ENCODE results near the gene MSL3B.

Gene MSL3B

GRCh38 chr2:233851169-233851568 is 17.0 kb downstream of the MSL3B start:
- no peak for DNase-seq

- no peak for DNase-seq
These were observed 17.4 kb downstream of the MSL3B start for GRCh38 chr2:233850745-233851144.

- no peak for DNase-seq
These were observed 18.4 kb downstream of the MSL3B start for GRCh38 chr2:233849607-233850271.

GRCh38 chr2:233848276-233848675 is 19.9 kb downstream of the MSL3B start:
- no peak for DNase-seq

GRCh38 chr2:233847248-233847898 is 20.8 kb downstream of the MSL3B start:
- DNase-seq: no peak

DNA sequence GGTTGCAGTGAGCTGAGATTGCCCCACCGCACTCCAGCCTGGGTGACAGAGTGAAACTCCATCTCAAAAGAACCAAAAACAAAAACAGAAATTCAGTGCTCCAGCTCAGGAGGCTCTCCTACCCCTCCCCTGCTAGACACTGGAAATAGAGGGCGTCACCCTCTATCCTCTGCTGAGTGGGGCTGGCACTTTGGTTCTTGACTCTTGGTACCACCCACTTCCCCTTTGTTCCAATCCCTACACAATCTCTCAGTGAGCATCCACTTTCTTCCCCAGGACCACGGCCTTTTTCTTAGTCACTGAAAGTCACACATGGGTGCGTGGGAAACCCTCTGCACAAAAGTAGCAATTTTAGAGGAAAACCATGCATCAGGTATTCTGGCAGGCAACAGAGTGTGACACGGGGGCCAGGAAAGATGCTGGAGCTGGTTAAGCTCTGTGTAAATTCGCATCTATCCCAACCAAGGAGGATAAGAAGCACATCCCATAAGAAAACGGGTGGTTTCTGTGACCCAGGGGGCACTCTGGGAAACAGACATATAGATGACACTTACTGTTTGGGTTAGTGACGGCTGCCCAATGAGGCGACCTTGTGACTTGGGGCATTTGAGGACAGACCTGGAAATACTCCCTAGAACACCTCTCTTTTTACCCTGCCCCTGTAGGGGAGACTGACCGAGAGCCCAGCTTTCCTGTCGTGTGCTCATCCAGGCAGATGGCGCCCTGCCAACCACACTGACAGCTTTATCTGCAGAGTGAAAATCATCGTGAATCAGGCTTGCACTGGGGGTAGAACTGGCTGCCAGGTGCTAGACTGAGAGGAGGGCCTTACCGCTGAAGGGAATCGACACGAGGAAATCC is 21.6 kb downstream of the MSL3B start:
- no peak for DNase-seq

- DNase-seq: no peak
These were observed 22.7 kb downstream of the MSL3B start for GRCh38 chr2:233845301-233846060.

DNA sequence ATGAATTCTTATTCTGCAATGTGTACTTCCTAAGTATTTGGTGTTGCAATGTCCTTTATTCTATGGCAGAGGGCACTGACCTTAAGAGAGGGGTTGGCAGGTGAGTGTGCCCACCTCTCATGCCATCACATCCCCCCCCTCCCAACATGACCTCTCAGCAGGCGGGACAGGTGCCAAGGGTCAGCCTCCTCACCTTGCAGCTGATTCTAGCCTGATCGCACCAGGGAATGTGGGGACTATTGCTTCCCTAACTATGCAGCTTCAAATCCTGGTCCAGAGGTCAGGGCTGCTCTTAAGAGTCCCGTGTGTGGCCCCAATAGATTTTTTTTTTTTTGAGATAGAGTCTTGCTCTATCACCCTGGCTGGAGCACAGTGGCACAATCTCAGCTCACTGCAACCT is 23.4 kb downstream of the MSL3B start:
- no peak for DNase-seq

GRCh38 chr2:233844064-233844807 is 23.9 kb downstream of the MSL3B start:
- DNase-seq: no peak

GRCh38 chr2:233841183-233841582 is 27.0 kb downstream of the MSL3B start:
- no peak for DNase-seq

- no peak for DNase-seq
These were observed 27.7 kb downstream of the MSL3B start for GRCh38 chr2:233840520-233840919.

DNA sequence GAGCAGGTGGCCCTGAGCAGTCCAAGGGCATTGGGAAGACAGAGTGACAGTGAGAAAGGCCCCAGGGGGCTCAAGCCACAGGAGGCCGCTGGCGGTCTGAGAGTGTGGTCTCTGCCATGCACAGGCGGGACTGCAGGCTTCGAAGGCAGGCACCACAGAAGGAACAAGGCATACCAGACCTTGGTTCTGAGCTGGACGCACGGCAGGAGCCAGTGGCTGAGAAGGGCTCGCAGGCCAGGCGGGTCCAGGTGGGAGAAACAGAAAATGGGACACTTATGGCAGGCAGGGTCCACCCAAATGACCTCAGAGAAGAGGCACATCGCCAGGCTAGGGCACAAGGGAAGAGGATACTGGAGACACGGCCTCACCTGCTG is 28.8 kb downstream of the MSL3B start:
- no peak for DNase-seq

DNA sequence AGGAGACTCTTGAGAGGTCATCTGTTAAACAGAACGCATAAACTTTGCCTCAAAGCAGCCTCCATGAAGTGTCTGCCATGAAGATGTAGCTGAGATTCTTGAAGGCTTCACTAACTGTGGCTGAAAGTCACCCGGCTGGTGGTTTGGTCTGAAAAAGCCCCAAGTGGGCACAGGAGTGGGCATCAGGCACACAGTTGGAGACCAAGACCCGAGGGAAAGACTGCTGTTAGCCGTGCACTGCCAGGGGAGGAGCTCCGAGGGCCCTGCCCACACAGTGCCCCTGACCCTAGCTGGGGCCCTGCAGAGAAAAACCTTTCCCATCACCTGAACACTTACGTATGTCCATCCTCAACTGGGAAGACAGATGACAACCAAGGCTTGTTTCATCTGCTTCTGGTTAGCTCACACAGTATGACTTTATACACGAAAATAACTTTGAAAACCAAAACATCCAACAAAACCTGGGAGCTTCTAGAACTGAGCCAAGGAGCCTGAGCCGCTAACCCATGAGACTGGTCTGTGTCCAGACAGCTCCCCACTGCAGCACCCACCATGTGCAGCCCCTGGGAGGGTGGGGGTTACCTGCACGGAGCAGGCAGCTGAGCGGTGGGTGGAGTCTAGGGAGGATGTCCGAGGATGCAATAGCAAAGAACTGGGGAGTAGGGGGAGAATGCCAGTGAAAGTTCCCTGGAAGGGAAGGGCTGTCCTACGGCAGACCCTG is 29.3 kb downstream of the MSL3B start:
- DNase-seq: no peak

DNA sequence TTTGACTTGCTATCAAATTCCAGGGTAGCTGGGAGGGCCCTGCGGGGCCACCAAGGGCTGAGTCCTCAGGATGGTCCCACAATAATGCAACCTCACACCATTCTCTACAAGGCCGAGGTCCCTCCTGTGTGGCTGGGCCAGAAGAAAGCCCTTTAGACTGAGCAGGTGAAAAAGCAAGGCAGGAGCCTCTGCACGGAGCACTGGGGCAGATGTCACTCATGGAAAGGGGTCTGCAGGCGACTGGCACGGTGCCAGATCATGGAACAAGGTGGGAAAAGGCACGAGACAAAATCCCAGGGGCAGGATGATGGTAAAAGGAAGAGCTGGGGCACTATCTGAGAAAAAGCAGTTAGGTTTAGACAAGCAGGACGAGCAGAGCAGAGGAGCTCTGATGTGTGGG is 29.9 kb downstream of the MSL3B start:
- DNase-seq: no peak

- DNase-seq: no peak
These were observed 30.4 kb downstream of the MSL3B start for GRCh38 chr2:233837694-233838229.

- DNase-seq: no peak
These were observed 31.8 kb downstream of the MSL3B start for GRCh38 chr2:233836359-233836758.

DNA sequence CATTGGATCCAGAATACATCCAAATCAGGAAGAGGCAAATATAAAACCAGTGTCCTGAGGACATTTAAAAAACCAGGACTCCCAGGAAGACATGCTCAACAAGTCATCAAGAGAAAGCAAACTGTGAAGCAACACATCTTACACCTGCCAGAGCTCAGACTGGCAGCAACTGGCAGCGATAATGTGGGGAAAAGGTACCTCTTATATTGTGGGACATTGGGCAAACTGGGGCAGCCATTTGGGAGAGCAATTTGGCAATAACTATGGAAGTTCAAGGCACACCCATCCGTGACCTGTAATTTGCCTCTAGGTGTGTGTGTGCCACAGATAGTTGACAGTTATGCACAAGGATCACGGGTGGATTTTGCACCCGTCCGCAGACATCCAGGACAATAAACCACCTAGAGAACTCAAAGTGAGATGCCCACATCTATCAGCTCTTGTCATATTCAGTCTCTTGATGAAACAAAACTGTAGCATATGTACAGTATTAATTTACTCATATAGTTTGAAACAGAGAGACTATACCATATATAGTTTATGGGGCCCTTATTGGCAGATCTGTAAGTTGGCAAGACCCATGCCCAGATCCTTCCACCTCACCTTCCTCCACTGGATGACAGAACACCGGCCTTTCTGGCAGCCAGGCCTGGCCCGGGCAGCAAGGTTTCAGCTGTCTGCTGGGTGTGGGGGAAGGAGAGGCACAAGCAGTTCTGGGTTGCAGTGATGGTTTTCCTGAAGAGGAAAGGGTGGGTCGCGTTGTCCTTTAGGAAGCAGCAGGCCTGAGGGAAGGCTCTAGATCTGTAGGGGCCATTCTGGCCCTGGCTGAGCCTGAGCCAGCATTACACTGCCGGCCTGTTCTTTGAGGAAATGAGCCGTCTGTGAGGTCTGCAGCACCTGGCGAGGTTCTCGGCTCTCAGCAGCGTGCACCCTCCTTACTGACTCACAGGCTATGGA is 32.7 kb downstream of the MSL3B start:
- no peak for DNase-seq

DNA sequence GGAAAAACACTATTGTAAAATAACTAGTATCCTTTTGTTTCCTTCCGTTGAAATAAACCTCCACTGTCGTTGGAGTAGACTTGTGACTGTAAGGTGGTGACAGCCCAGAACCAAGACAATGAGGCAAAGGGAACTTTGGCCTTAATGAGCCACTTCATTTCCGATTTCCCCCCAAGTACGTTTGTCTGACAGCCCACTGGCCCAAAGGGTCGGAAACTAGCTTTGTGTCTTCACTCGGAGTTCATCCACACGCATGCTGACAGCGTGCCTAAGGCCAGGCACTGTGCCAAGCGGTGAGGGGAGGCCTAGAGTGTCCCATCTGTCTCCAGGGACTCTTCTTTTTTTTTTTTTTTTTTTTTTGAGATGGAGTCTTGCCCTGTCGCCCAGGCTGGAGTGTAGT is 34.8 kb downstream of the MSL3B start:
- DNase-seq: no peak

DNA sequence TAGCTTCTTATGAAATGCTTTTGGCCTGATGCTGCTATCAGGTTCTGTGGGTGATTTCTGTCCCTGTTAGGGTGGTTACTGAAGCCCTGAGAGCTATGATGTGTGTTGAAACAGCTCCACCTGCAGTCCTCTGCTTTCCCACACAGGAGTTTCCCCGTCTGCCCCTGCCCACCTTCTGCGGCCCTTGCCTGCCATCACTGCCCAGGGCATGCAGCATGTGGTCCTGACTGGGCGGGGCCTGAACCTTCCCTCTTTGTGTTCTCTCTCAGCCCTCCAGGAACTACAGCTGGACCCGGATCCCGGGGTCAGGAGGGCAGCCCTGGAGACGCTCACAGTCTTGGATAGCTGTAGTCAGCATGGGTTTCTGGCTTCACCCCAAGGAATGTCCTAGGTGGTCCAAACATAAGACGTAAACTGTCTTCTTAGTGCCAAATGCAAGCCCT is 35.3 kb downstream of the MSL3B start:
- DNase-seq: peak; percentile 24

DNA sequence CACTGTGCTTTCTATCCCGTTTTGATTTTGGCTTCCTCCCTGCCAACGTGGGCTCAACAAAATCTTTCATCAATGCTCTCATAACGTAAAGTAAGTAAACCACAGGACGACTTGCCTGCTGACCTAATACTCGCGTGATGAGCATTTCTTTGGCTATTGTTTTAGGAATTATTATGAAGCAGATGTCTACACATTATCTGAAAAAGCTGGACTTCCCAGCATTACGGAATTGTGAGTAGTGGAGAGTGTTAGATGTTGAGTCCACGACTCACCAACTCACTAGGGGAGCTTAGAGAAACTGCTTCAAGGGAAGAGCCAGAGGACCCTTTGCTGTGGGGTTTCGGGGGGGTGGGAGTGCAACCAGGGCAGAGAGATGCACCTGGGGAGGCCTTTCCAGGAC is 35.8 kb downstream of the MSL3B start:
- peak; percentile 31 for DNase-seq

Measured in fibroblast of skin of right quadriceps (primary cell).